ENCODE results near the gene SRGN.
A peak's percentile ranks its signal among the peaks of the same experiment; 100 is the strongest.

Gene SRGN

DNA sequence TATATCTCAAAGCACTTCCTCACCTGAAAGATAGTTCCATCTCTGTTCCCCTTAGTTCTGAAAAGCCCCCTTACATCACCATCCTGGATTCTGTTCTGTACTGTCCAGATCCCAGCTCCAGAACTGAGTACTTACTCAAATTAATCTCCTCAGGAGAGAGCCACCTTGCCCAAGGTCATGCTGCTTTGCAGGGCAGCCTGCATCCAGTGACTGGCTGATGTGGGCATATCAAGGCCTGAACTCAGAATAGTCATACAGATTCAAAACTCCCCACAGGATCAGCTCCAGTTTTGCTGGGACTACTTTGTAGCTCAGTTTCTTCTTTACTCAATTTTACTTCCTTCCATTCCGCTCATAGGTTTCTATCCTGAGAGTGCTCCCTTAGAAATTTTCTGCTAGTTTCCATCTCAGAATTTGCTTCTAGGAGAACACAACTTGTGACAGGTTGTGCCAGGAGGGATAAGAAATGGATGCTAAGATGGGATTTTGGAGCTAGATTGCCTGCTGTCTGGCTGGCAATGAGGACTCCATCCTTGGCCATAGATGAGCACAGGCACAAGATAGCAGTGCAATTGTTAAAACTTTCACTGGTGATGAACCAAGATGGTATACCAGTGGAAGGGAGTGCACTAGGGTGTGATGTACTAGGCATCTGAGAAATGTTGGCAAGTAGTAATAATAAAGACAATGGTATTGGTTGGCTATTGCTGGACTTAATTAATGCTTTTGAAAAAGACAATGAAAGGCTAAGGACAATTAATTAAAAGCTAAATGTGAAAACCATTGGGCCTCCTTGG, 17.3 kb downstream of the SRGN start:
- no peak for TF ChIP-seq CTCF (IDR thresholded peaks at IDR 0.05; ENCODE audit: control insufficient read depth, insufficient read depth, low read depth, low read length, missing control alignments)
- no peak for DNase-seq (ENCODE audit: low read depth)
- no peak overlapping the region for H3K4me3 ChIP-seq (ENCODE audit: control insufficient read depth, low read depth, low read length)

DNA sequence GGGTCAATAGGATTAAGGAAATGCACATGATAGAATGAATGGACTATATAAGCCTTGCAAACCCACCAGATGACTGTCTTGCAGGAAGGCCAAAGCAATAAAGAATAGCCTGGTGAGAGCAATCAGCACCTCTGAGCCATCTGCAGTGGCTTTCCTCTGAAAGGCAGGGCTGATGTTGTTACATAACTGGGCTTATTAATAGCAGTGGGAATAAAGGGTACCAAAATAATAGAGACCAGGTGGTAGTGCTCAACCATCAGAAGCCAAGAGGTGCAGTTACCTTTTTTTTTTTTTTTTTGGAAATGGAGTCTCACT, 19.2 kb downstream of the SRGN start:
- TF ChIP-seq CTCF (IDR thresholded peaks at IDR 0.05; ENCODE audit: control insufficient read depth, insufficient read depth, low read depth, low read length, missing control alignments) = no peak
- no peak overlapping the region for H3K4me3 ChIP-seq (ENCODE audit: control insufficient read depth, low read depth, low read length)
- no peak for DNase-seq (ENCODE audit: low read depth)

DNA sequence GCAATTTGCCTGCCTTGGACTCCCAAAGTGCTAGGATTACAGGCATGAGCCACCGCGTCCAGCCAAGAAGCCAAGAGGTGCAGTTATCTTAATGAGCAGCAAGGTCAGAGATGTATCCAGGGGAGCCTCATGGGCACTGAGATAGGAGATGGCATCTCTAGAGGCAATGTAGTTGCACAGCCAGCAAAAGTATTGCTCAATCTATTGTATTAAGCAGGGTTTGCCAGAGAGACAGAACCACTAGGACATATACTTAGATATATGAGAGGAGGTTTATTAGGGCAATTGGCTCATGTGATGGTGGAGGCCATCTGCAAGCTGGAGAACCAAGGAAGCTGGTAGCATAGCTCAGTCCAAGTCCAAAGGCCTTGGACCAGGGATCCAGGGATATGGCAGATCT, 19.8 kb downstream of the SRGN start:
- no peak overlapping the region for H3K4me3 ChIP-seq (ENCODE audit: control insufficient read depth, low read depth, low read length)
- no peak for TF ChIP-seq CTCF (IDR thresholded peaks at IDR 0.05; ENCODE audit: control insufficient read depth, insufficient read depth, low read depth, low read length, missing control alignments)
- DNase-seq (ENCODE audit: low read depth) = no peak

- DNase-seq (ENCODE audit: low read depth) = no peak
- TF ChIP-seq CTCF (IDR thresholded peaks at IDR 0.05; ENCODE audit: control insufficient read depth, insufficient read depth, low read depth, low read length, missing control alignments) = no peak
- no peak overlapping the region for H3K4me3 ChIP-seq (ENCODE audit: control insufficient read depth, low read depth, low read length)
Observed at GRCh38 chr10:69119896-69120295, 32.0 kb downstream of the SRGN start.

DNA sequence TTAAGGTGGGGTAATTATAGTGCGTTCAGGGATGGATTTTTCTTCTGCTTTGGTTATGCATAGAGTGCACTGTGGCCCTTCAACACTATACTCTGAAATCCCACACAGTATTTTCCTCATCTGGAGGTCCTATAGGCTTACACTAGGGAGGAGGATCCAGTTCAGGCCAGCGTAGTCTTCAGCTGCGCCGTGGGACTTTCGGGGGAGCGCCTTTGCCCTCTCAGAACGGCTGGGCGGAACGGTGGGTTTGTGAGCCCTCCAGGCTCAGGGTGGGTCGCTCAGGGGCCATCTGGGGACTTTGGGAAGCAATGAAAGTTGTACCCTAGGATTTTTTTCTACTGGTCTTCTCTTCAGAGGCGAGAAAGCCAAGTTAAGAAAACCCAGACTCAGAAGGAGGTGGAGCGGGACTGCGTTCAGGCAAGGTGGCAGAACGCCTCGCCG, 35.4 kb downstream of the SRGN start:
- peak overlapping the region; percentile 68 for H3K4me3 ChIP-seq (ENCODE audit: control insufficient read depth, low read depth, low read length)
- DNase-seq (ENCODE audit: low read depth) = peak; percentile 16
- TF ChIP-seq CTCF (IDR thresholded peaks at IDR 0.05; ENCODE audit: control insufficient read depth, insufficient read depth, low read depth, low read length, missing control alignments) = peak; percentile 46

GRCh38 chr10:69123747-69124562, 36.1 kb downstream of the SRGN start, which contains the start of gene VPS26A:
VPS26A (plus strand) TSS chr10:69124178; CDS start chr10:69124278, 100 bp downstream.
- DNase-seq (ENCODE audit: low read depth) = peak; percentile 90
- no peak for TF ChIP-seq CTCF (IDR thresholded peaks at IDR 0.05; ENCODE audit: control insufficient read depth, insufficient read depth, low read depth, low read length, missing control alignments)
- peak within 1 kb of the TSS; percentile 68 for H3K4me3 ChIP-seq (ENCODE audit: control insufficient read depth, low read depth, low read length)

All from AG09309 (cell line).